COR-L47 (cell line): Measurements from ENCODE around the gene GNB3.
A peak's percentile ranks its signal among the peaks of the same experiment; 100 is the strongest.

ENCODE experiments used
- DNase-seq: peaks from one replicate; lab custom pipeline; 2025; lab: John Stamatoyannopoulos, UW

GNB3 gene

GRCh38 chr12:6840761-6841515 is at the start of gene GNB3:
TSS of gene GNB3 (plus strand) at chr12:6840925. CDS start at chr12:6841288, 363 bp downstream.
- no peak for DNase-seq

- DNase-seq, result no peak
Measured at GRCh38 chr12:6791931-6792520, 48.7 kb upstream of the GNB3 start.

GRCh38 chr12:6792522-6793201 is 48.1 kb upstream of the GNB3 start:
- no peak for DNase-seq

- no peak for DNase-seq
Measured at GRCh38 chr12:6795088-6795487, 45.6 kb upstream of the GNB3 start.

GRCh38 chr12:6796576-6796975 is 44.1 kb upstream of the GNB3 start:
- DNase-seq, result no peak

GRCh38 chr12:6799147-6799546 is 41.6 kb upstream of the GNB3 start:
- no peak for DNase-seq

- DNase-seq, result no peak
Measured at GRCh38 chr12:6807170-6807569, 33.6 kb upstream of the GNB3 start.

GRCh38 chr12:6809056-6809455 is 31.7 kb upstream of the GNB3 start:
- DNase-seq, result no peak

GRCh38 chr12:6810758-6811157 is 30.0 kb upstream of the GNB3 start:
- no peak for DNase-seq

- DNase-seq, result no peak
Measured at GRCh38 chr12:6813363-6813762, 27.4 kb upstream of the GNB3 start.

- DNase-seq, result no peak
Measured at GRCh38 chr12:6816598-6816997, 24.1 kb upstream of the GNB3 start.

- no peak for DNase-seq
Measured at GRCh38 chr12:6817098-6817497, 23.6 kb upstream of the GNB3 start.

GRCh38 chr12:6817662-6818157 is 23.0 kb upstream of the GNB3 start:
- DNase-seq, result no peak

GRCh38 chr12:6818222-6818621 is 22.5 kb upstream of the GNB3 start:
- no peak for DNase-seq

GRCh38 chr12:6818645-6819044 is 22.1 kb upstream of the GNB3 start:
- DNase-seq, result no peak

- no peak for DNase-seq
Measured at GRCh38 chr12:6819106-6820030, 21.4 kb upstream of the GNB3 start.

GRCh38 chr12:6820166-6820565 is 20.6 kb upstream of the GNB3 start:
- no peak for DNase-seq

- peak; percentile 16 for DNase-seq
Measured at GRCh38 chr12:6821591-6822425, 18.9 kb upstream of the GNB3 start, which contains the start of gene GPR162. TSS of gene GPR162 (plus strand) at chr12:6821821. CDS start at chr12:6823899, 2,078 bp downstream.

- DNase-seq, result no peak
Measured at GRCh38 chr12:6822426-6823135, 18.1 kb upstream of the GNB3 start.
